K562 (cell line): Measurements from ENCODE around the gene GNAT1. TPM values are rescaled to one million over a fixed set of nuclear protein-coding genes. Genes with fewer than 3 reads are reported as not detected.
A peak's percentile ranks its signal among the peaks of the same experiment; 100 is the strongest.

ENCODE experiments used
- CREB3L1 ChIP-seq: fragments of 450-650 bp; IDR thresholded peaks from 2 replicates; pipeline ENCODE4 v1.6.1; 2014; ENCODE audit warnings: low read depth, mild to moderate bottlenecking, moderate library complexity, borderline replicate concordance
- CREBBP ChIP-seq: IDR thresholded peaks from one replicate; pipeline ENCODE4 v1.6.1; 2012; ENCODE audit warnings: low read depth, mild to moderate bottlenecking, control low read depth, inconsistent platforms, low read length
- ETS1 ChIP-seq: conservative IDR thresholded peaks from 2 replicates; pipeline ENCODE4 v1.6.1; 2011; ENCODE audit warnings: low read depth, mild to moderate bottlenecking, low read length; ENCODE audit not compliant: control insufficient read depth
- GATAD2A ChIP-seq: fragments of 450-650 bp; IDR thresholded peaks from 2 replicates; pipeline ENCODE4 v1.6.1; 2017
- HDAC2 ChIP-seq: fragments of 450-650 bp; IDR thresholded peaks from 2 replicates; pipeline ENCODE4 v1.6.1; 2016; ENCODE audit warnings: mild to moderate bottlenecking
- KDM4B ChIP-seq, 2 experiments: fragments of 450-650 bp in 1 of 2; sonication (generic) in 1 of 2; IDR thresholded peaks; 2 replicates each; pipeline ENCODE4 v1.6.1; 2016 to 2017; ENCODE audit warnings: borderline replicate concordance in 2 of 2, antibody characterized with exemption in 1 of 2, low read depth in 1 of 2, mild to moderate bottlenecking in 1 of 2
- NFRKB ChIP-seq: fragments of 450-650 bp; IDR thresholded peaks from 2 replicates; pipeline ENCODE4 v1.6.1; 2016; ENCODE audit warnings: low read depth
- NFXL1 ChIP-seq: fragments of 450-650 bp; formaldehyde crosslinking; IDR thresholded peaks from 2 replicates; pipeline ENCODE4 v1.4.0; 2021; ENCODE audit warnings: mild to moderate bottlenecking
- NUFIP1 ChIP-seq: fragments of 450-650 bp; IDR thresholded peaks from 2 replicates; pipeline ENCODE4 v1.6.1; 2018; ENCODE audit not compliant: partially characterized antibody
- PRMT5 ChIP-seq: sonication (generic); formaldehyde crosslinking; IDR thresholded peaks from 2 replicates; pipeline ENCODE4 v1.5.0; 2020; ENCODE audit warnings: missing genetic modification reagents
- PYGO2 ChIP-seq: fragments of 450-650 bp; IDR thresholded peaks from 2 replicates; pipeline ENCODE4 v1.6.1; 2016; ENCODE audit warnings: mild to moderate bottlenecking, missing genetic modification characterization, moderate library complexity, missing compliant biosample characterization
- RB1 ChIP-seq: fragments of 450-650 bp; IDR thresholded peaks from 2 replicates; pipeline ENCODE4 v1.6.1; 2017; ENCODE audit warnings: low read depth, mild to moderate bottlenecking
- ZBTB5 ChIP-seq: fragments of 450-650 bp; IDR thresholded peaks from 2 replicates; pipeline ENCODE4 v1.6.1; 2017; ENCODE audit warnings: antibody characterized with exemption
- ZHX1 ChIP-seq: fragments of 150-350 bp; conservative IDR thresholded peaks from 2 replicates; pipeline ENCODE4 v1.6.1; 2014; ENCODE audit warnings: low read length
- ZNF280A ChIP-seq: fragments of 450-650 bp; IDR thresholded peaks from 2 replicates; pipeline ENCODE4 v1.6.1; 2018; ENCODE audit warnings: mild to moderate bottlenecking, low read depth; ENCODE audit not compliant: partially characterized antibody
- ZNF449 ChIP-seq: fragments of 250-450 bp; sonication (Bioruptor Pico); IDR thresholded peaks from 2 replicates; pipeline ENCODE4 v1.8.0; 2022; ENCODE audit warnings: moderate library complexity, mild to moderate bottlenecking, inconsistent platforms
- ZNF77 ChIP-seq: fragments of 250-450 bp; sonication (Bioruptor Pico); IDR thresholded peaks from 2 replicates; pipeline ENCODE4 v1.5.0; 2020
- ZZZ3 ChIP-seq: fragments of 450-650 bp; IDR thresholded peaks from 2 replicates; pipeline ENCODE4 v1.6.1; 2016; ENCODE audit warnings: antibody characterized with exemption, mild to moderate bottlenecking, moderate library complexity
- polyA plus RNA-seq, 8 experiments: library from polyadenylated mRNA; depleted of rRNA in 4 of 8; stranded (reverse) in 5 of 8; unstranded in 3 of 8; fragments of >200 nt; fragmentation: Nextera tagmentation in 2 of 8; fragmentation: Illumina TruSeq in 1 of 8; extraction: Ambion mirVana in 2 of 8; extraction: Trizol in 1 of 8; gene quantifications; 2 replicates each; pipeline versions ENCODE4 v1.2.1 to v1.2.3, GENCODE V29; 2011 to 2014; ENCODE audit warnings: inconsistent platforms in 1 of 8, missing spikeins in 1 of 8
- total RNA-seq, 7 experiments: library from RNA; depleted of rRNA in 6 of 7; stranded (reverse); fragments of >200 nt in 6 of 7; fragmentation: Illumina TruSeq in 2 of 7; extraction: Trizol in 2 of 7; gene quantifications; 2 replicates each; pipeline versions ENCODE4 v1.2.1 to v1.2.3, GENCODE V29; 2011 to 2021; ENCODE audit warnings: low replicate concordance in 1 of 7

The GNAT1 gene
- total and polyA plus RNA-seq, 9 of the 15 experiments (the other 6 are each of a cell fraction or from before 2014, with no cell fraction given), result not detected

- no peak for TF ChIP-seq ZHX1
- TF ChIP-seq CREBBP, result no peak
- TF ChIP-seq ZZZ3, result no peak
- no peak for TF ChIP-seq CREB3L1
- TF ChIP-seq ZBTB5, result no peak
- no peak for TF ChIP-seq HDAC2
- peak in 1 of 2 experiments; percentile 47; a peak in 1 of 4 replicates for TF ChIP-seq KDM4B (IDR thresholded peaks at IDR 0.05; ENCODE audit: borderline replicate concordance in 2 of 2, low read depth in 1 of 2)
- TF ChIP-seq NFXL1 (CRISPR knock-in tag), result no peak
- TF ChIP-seq ZNF77 (CRISPR knock-in tag), result no peak
- TF ChIP-seq PRMT5 (CRISPR knock-in tag), result no peak
- no peak for TF ChIP-seq ETS1
- no peak for TF ChIP-seq PYGO2
- no peak for TF ChIP-seq NUFIP1
- TF ChIP-seq RB1, result peak; percentile 79
- TF ChIP-seq ZNF449 (CRISPR knock-in tag), result no peak
- no peak for TF ChIP-seq GATAD2A
- no peak for TF ChIP-seq ZNF280A
- no peak for TF ChIP-seq NFRKB
Observed at GRCh38 chr3:50245831-50246516, 54.6 kb downstream of the GNAT1 start (continued).
